Measurements from ENCODE around the gene CD2AP. TPM values are rescaled to one million over a fixed set of nuclear protein-coding genes. Genes with fewer than 3 reads are reported as not detected.
"Not testable (repeated sequence)": the region's sequence is repeated elsewhere in the genome, so short reads cannot be mapped to it uniquely, and the experiment has no call there.

CD2AP gene
- polyA plus RNA-seq, 3 donors: 66.6 to 86.8 (median 80.0) TPM

DNA sequence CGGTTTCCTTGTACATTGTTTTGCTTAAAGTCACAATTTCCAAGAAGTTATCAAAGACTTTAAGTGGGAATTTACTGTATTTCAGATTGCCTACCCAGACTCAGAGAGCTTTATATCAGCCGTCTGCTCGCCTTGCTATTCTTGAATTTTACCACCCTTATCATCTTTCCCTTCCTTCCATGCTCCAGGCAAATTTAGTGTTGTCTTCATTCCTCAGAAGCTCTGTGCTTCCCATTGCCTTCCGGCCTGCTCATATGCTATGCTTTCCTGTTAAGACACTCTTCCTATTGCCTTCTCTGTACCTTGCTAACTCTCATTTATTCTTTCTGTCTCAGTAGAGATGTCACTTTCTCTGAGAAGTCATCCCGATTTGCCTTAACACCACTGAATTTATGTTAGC, 52.1 kb downstream of the CD2AP start:
- DNase-seq (ENCODE audit: extremely low read depth in 1 of 11, low read depth in 9 of 11, low spot score in 4 of 11): no peak

DNA sequence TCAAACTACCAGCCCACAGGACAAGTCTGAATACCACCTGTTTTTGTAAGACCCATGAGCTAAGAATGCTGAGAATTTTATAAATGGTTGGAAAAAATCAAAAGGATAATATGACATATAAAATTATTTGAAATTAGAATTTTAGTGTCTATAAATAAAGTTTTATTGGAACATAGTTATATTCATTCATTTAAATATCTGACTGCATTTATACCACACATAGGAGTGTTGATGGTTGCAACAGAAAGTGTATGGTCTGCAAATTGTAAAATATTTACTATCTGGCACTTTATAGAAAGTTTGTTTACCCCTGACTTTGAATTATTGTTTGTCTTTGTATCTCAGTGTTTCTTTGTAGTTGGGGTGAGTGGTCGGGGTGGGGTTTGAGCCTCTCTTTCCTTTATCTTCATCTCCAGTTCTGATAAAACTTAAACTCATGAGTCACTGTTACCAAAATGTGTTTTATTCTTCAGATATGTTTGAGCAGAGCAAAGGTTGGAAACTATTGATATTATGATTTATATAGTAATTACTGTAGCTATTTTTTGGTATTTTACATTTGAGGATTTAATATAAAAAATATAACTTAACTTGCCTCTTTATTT, 55.5 kb downstream of the CD2AP start:
- no peak for DNase-seq (ENCODE audit: extremely low read depth in 1 of 11, low read depth in 9 of 11, low spot score in 4 of 11)

DNA sequence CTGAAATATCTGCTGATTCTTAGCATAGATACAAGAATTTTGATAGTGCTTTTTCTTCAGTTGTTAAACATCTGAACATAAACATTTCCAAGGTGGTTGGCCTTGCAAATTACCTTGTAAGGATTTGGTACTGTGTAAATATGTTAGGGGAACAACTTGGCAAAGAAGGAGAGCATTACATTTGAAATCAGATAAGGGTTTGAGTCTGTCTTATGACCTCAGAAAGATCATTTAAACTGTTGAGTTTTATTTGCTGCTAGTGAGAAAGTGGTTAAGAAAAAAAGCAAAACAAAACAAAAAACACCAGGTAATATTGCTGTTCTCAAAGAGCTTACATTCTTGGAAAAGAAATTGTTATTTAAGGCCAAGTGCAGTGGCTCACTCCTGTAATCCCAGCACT, 56.5 kb downstream of the CD2AP start:
- no peak for DNase-seq (ENCODE audit: extremely low read depth in 1 of 11, low read depth in 9 of 11, low spot score in 4 of 11)

DNA sequence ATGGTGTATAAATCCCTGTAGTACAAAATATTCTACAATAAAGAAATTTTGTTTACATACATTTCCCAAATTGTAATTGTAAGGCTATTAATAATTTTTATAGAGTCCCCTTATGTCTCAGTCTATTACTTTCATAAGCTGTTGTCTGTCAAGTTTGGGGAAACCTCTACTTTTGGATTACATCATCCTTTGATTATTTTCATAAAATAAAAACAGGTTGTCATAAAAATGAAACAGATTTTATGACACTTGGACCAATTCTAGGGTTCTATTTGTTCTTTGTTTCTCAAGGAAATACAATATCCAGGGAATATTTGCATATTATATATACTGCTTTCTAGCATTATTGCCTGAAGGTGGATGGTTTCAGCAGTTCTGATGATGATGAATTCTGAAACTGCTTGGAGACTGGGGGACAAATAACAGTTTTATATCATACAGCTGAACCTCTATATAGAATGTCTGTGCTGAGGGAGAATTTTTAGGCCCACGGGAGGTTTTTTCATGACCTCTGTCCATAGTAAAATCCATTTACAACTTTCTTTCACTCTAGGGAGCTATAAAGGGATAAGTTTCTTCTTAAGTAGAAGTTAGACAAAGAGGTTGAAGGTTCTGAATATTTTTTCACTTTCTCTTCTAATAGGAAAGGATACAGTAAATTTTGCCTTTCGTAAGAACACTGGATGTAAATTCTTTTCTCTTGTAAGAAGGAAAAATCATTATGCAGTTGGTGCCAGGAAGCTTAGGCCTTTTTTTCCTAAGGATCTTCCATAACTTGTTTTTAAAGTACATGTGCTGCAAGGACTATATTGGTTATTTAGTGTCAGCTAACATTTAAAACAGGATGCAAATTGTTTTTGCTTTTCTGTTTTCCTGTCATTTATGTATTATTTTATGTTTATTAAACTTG, 58.0 kb downstream of the CD2AP start:
- no peak for DNase-seq (ENCODE audit: extremely low read depth in 1 of 11, low read depth in 9 of 11, low spot score in 4 of 11)

DNA sequence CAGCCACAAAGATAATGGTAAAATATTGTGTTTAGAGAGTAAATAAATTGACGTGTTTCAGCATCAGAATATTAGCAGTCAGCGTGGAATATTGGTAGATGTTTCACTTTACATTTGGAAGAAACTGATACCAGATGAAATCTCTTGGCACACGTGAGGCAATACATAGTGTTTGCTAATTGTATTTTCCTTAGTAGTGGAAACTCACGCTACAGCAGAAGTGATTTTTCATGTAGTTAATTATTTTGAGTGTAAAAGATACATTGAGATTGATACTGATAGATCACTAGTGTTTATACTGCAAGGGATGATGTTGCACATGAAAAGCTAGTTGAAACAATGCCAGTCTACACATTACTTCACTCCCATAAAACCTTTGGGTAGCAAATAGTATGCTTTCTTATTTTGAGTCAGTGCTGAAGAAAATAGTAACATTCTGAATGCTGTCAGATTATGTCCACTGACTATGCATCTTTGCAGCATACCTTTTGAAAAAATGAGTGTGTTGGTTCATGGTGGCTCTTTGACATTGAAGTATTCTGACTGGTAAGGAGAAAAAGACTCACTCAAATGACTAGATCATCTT, 59.3 kb downstream of the CD2AP start:
- no peak for DNase-seq (ENCODE audit: extremely low read depth in 1 of 11, low read depth in 9 of 11, low spot score in 4 of 11)

DNA sequence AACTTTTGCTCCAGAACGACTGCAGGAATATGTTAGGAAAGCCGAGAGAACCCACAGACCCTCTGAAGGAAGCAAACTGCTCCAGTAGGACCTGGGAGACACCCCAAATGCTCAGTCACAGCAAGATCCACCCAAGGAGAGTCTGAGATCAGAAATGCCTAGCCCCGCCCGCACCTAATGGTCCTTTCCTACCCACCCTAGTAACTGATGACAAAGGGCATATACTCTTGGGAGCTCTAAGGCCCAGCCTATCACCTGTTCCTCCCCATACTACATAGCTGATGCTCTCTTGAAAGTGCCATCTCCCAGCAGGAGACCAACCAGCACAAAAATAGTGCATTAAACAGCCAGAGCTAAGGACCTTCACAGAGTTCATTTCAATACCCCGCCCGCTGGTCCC, 67.6 kb downstream of the CD2AP start:
- DNase-seq (ENCODE audit: extremely low read depth in 1 of 11, low read depth in 9 of 11, low spot score in 4 of 11): no peak

DNA sequence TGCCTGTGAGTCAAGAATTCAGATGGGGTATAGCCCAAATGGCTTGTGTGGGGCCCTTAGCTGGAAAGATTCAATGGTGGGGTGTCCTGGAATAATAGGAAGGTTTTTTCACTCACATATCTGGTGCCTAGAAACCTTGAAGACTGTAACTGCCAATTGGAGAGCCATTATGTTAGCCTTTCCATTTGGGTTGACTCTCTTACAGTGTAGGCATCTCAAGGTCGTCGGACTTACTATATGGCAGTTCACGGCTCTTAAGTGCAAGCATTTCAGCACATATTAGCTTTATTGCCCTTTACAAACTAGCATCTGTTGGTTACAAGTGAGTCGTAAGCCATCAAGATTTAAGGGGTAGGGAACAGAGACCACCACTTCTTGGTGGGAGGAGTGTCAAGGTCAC, 74.1 kb downstream of the CD2AP start:
- no peak for DNase-seq (ENCODE audit: extremely low read depth in 1 of 11, low read depth in 9 of 11, low spot score in 4 of 11)

DNA sequence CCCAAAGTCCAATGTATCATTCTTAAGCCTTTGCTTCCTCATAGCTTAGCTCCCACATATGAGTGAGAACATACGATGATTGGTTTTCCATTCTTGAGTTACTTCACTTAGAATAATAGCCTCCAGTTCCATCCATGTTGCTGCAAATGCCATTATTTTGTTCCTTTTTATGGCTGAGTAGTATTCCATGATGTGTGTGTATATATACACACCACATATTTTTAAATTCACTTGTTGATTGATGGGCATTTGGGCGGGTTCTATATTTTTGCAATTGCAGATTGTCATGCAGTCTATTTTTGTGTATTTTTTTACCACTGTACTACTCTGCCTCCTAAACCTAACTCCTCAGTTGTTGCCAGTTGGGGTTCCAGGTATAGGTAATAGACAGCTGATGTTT, 74.7 kb downstream of the CD2AP start:
- DNase-seq (ENCODE audit: extremely low read depth in 1 of 11, low read depth in 9 of 11, low spot score in 4 of 11): no peak

DNA sequence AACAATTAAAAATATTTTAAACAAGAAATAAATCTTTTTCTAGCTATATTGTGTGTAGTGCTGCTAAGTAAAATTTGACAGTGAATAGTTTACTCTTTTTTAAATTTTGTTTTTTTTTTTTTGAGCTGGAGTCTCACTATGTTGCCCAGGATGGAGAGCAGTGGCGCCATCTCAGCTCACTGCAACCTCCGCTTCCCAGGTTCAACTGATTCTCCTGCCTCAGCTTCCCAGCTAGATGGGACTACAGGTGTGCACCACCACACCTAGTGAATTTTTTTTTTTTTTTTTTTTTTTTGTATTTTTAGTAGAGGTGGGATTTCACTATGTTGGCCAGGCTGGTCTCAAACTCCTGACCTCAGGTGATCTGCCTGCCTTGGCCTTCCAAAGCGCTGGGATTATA, 75.7 kb downstream of the CD2AP start:
- not testable (repeated sequence) for DNase-seq (ENCODE audit: extremely low read depth in 1 of 11, low read depth in 9 of 11, low spot score in 4 of 11)

DNA sequence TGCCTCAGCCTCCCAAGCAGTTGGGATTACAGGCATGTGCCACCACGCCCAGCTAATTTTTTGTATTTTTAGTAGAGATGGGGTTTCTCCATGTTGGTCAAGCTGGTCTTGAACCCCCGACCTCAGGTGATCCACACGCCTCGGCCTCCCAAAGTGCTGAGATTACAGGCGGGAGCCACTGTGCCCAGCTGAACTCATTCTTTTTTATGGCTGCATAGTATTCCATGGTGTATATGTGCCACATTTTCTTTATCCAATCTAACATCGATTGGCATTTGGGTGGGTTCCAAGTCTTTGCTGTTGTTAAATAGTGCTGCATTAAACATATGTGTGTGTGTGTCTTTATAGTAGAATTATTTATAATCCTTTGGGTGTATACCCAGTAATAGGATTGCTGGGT, 78.9 kb downstream of the CD2AP start:
- DNase-seq (ENCODE audit: extremely low read depth in 1 of 11, low read depth in 9 of 11, low spot score in 4 of 11): not testable (repeated sequence)

DNA sequence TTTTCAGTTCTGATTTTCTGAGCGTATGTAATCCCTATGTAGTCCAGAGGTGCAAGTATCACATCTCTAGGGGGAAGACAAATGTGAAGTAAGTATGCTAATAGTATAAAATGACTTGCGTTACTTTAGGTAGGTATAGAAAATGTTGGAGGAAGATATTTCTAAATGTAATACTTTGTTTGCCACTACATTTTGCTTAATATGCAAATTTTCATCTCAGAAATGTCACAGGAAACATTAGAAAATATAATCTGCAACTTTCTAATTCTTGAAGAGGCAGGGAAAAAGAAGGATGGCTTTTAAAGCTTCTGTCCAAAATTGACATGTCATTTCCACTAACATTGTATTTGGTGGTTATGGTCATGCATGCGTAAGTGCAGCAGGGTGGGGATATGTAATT, 85.6 kb downstream of the CD2AP start:
- no peak for DNase-seq (ENCODE audit: extremely low read depth in 1 of 11, low read depth in 9 of 11, low spot score in 4 of 11)

DNA sequence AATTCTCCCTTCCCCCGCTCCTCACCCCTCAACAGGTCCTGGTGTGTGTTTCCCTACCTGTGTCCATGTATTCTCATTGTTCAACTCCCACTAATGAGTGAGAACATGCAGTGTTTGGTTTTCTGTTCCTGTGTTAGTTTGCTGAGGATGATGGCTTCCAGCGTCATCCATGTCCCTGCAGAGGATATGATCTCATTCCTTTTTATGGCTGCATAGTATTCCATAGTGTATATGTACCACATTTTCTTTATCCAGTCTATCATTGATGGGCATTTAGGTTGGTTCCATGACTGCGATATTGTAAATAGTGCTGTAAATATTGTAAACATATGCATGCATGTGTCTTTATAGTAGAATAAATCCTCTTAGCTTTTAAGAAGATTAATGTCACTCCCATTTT, 89.0 kb downstream of the CD2AP start:
- not testable (repeated sequence) for DNase-seq (ENCODE audit: extremely low read depth in 1 of 11, low read depth in 9 of 11, low spot score in 4 of 11)

DNA sequence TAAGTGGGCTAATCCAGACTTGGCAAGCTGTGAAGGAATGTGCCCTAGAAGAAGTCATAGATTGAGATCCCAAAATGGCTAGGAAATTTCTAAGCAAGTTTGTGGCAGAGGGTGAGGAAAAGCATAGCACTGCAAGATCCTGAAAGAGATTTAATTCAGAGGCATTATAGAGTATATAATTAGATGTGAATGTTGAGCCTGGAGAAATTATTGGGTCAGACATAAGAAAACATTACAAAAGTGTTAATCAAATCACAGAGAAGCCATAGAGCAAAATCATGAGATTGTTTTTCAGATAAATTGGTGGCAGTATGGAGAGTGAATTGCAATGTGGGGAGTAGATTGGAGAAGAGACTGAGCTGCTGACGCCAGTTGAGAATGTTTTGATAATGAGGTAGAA, 90.0 kb downstream of the CD2AP start:
- DNase-seq (ENCODE audit: extremely low read depth in 1 of 11, low read depth in 9 of 11, low spot score in 4 of 11): no peak

DNA sequence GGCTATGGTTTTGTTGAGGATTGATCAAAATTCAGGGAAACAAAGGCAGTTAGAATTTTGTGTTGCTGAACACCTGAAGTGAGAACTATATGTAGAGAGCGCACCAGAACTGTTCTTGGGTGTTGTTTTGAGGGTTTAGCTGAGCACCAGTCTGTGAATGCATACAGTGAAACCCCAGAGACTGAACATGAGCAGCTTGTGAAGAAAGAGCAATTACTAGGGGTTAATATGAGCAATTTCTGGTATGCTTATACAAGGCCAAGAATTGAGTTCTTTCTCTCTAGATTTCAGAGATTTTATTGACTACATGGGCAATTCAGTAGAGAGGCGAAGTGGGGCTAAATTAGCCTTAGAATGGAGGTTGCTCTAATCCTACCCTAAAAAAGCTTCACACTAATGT, 93.9 kb downstream of the CD2AP start:
- no peak for DNase-seq (ENCODE audit: extremely low read depth in 1 of 11, low read depth in 9 of 11, low spot score in 4 of 11)

DNA sequence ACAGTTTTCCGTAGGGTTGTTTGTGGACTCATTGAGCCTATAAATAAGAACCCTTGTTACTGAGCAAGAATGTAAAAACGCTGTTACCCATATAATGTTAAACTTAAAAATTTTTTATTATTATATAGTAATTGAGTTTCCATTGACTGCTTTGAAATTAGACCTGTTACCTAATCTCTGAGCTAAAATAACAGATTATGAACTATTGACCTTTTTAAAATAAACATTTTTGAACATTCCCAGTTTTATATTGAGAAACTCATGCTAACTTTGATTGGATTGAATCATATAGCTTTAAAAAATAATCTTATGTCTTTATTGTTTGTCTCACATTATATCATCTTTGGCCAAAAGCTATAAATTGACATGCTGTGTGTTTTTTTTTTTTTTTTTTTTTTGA, 95.5 kb downstream of the CD2AP start:
- no peak for DNase-seq (ENCODE audit: extremely low read depth in 1 of 11, low read depth in 9 of 11, low spot score in 4 of 11)

DNA sequence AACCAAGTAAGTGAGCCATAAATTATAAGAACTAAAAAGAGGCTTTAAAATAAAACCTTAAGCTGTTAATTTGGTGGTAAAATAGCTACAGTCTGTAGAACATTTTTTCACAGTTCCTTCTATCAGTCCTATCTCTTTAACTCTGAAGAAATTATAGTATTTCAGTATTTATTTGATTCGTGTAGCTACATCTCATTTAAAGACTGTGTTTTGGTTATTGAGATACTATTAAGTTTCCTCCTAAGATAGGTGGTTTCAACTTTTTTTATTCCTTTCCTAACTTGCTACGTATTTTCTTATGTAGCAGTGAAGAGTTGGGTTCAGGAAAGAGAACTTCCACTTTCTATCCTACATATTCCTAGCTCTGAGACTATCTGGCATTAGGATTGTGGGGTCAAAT, 97.2 kb downstream of the CD2AP start:
- DNase-seq (ENCODE audit: extremely low read depth in 1 of 11, low read depth in 9 of 11, low spot score in 4 of 11): no peak

DNA sequence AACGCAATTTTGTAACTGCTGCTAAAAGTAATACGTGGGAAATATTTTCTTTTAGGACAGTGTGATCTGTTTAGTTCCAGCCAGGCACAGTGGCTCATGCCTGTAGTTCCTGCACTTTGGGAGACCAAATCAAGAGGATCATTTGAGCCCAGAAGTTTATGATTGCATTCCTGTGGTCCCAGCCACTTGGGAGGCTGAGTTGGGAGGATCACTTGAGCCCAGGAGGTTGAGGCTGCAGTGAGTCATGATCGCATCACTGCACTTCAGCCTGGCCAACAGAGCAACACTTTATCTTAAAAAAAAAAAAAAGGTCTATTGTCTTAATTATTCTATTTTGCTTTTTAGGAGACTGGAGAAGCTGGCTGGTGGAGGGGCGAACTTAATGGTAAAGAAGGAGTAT, 101.5 kb downstream of the CD2AP start:
- DNase-seq (ENCODE audit: extremely low read depth in 1 of 11, low read depth in 9 of 11, low spot score in 4 of 11): no peak

DNA sequence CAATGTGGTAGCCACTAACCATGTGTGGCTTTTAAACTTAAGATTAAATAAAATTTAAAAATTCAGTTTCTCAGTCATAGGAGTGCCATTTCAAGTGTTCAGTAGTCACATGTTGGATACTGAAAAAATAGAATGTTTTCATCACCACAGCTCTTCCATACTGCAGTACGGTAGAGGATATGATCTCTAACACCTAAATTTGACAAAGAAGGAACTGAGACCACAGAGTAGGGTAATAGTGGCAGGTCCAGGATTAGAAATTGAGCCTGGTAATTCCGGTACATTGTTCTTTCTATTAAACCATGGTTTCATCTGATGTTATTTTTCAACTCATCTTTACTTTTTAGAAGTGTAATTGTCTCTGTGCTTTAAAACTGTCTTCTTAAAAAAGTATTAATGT, 104.0 kb downstream of the CD2AP start:
- no peak for DNase-seq (ENCODE audit: extremely low read depth in 1 of 11, low read depth in 9 of 11, low spot score in 4 of 11)

DNA sequence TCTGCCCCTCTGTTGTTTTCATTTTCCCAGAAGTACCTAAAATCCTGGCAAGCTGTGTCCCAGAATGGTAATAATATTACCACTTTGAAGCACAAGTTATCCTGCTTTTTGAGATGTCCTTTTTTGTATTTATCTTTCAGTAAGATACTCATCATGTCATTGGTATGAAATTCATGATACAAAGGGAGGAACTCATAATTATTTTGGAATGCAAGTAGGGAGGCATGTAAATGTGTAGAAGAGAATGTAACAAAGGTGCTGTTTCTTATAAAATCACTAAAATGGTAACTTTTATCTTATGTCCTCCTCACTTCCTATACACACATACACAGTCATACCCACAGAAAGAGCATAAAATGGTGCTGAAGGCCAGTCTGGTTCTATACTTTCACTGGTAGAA, 109.9 kb downstream of the CD2AP start:
- no peak for DNase-seq (ENCODE audit: extremely low read depth in 1 of 11, low read depth in 9 of 11, low spot score in 4 of 11)

DNA sequence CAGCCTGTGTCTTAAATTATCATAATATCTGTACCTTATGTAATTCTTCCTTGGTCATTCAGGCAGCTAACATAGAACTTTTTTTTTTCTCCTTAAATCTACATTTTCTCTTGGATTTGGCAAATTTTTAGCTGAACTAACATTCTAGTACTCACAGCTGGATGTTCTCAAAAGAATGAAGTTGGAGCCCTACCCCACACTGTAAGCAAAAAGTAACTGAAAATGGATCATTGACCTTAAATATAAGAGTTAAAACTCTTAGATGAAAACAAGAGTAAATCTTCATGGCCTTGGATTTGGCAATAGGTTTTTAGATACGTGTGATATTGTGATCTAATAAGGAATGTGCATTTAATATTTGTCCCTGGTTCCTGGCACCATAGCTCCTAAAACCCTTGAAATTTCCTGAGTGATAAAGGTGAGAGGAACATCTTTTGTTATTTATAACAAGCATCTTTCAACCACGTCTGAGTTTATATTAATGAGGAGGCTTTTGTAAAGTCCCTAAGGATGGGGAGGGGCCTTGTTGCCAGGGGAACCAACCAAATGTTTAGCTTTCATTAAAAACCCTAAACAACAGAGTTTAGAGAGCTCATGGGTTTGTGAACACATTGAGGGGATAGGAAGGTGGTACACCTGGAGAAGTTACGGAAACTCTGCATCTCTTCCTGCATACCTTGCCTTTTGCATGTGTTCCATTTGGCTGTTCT, 114.7 kb downstream of the CD2AP start:
- peak in 3 of 11 donors; percentile 3 to 14 (median 6) for DNase-seq (ENCODE audit: extremely low read depth in 1 of 11, low read depth in 9 of 11, low spot score in 4 of 11)

Data from renal cortex interstitium (tissue), 11 donors.